Ammon's horn (tissue), 1 donor: ENCODE measurements around the gene MYO7A.

ENCODE experiments used
- DNase-seq: peaks from one replicate; pipeline ENCODE4 v3.0.0-alpha.2; 2016; ENCODE audit warnings: low spot score

MYO7A gene

DNA sequence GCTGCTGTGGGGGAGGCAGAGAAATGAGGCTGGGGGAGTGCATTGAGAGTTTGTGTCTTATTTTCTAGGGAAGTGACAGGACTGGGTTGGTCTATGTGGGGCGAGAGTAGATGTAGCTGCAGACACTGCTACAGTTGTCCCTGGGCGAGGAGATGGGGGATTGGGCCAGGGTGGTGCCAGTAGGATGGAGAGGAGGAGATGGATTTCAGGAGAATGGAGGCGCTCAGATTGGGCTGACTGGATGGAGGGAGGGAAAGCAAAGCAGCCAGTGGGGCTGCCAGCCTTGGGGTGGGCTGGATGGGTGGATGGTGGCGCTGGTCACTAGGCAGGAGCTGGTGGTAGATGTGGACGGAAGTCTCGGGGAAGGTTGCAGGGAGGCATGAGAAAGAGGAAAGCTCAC is 16.1 kb upstream of the MYO7A start:
- DNase-seq: no peak

DNA sequence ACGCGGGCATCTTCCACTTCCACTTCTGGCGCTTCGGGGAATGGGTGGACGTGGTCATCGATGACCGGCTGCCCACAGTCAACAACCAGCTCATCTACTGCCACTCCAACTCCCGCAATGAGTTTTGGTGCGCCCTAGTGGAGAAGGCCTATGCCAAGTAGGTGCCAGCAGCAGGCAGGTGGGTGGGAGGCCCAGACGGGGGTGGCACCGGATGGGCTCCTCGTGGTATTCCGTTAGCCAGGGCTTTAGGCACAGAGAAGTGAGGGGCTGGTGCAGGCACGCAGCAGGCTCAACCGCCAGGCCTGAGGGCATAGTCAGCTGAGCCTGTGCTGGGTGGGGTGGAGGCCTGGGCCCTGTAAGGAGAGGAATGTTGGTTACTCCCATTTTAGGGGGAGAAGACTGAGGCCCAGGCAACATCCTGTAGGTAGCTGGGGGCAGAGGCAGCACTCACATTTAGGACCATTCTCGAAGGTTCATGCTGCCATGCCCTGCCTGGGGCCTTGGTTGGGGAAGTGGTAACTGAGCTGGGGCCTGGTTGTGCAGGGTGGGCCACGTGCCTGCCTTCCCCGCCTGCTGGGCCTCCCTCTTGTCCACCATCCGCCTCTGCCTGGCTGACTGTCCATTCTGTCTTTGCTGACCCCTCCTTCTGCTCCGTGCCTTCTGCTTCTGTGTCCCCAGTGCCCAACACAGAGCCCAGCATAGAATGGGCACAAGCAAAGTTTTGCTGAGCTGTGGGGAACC is 15.2 kb upstream of the MYO7A start:
- DNase-seq: no peak

GRCh38 chr11:77113382-77114088 is 14.5 kb upstream of the MYO7A start:
- no peak for DNase-seq

GRCh38 chr11:77114089-77114463 is 14.0 kb upstream of the MYO7A start:
- DNase-seq: no peak

DNA sequence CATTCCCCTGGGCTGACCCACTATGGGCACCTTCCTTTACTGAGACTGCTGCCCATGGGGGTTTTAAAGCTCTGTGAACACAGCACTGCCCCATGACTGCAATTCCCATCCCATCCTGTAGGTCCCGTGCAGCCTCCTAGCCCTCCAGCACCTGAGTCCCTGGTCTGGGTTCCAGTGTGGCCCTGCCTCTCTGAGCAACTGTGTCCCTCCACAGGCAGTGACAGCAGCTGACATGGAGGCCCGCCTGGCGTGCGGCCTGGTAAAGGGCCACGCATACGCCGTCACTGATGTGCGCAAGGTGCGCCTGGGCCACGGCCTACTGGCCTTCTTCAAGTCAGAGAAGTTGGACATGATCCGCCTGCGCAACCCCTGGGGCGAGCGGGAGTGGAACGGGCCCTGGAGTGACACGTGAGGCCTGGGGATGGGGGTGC is 12.8 kb upstream of the MYO7A start:
- DNase-seq: no peak

- DNase-seq: no peak
Measured at GRCh38 chr11:77115956-77116355, 12.1 kb upstream of the MYO7A start.

DNA sequence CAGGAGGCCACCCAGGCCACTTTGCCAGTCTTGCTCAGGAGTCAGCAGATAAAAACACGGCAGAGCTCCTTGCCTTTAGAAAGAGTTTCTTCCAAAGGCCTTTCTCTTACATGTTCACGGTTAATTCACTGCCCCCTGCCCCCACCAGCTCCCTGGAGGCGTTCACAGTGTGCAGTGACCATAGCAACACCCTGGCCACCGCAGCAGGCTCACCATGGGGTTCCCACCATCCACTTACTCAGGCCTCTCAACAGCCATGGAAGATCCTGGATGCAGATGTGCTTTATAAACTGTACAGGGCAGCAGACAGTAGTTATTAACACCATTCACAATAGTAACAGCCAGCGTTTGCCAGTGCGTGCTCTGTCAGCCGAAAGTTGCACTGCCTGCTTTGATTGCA is 10.6 kb upstream of the MYO7A start:
- no peak for DNase-seq

GRCh38 chr11:77118086-77118485 is 10.0 kb upstream of the MYO7A start:
- no peak for DNase-seq

DNA sequence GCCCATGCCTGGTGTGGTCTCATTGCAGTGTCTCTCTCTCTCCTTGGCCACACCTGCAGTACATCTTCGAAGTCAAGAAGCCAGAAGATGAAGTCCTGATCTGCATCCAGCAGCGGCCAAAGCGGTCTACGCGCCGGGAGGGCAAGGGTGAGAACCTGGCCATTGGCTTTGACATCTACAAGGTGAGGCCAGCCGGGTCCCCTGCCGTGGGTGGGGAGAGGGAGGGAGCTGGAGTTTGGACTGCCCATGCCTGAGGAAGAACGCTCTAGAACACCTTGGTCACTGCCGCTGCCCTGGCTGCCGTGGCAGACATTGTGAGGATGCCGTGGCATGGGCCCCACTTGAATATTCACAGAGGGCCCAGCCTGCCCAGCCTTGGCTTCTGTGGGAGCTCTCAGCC is 9.1 kb upstream of the MYO7A start:
- no peak for DNase-seq

DNA sequence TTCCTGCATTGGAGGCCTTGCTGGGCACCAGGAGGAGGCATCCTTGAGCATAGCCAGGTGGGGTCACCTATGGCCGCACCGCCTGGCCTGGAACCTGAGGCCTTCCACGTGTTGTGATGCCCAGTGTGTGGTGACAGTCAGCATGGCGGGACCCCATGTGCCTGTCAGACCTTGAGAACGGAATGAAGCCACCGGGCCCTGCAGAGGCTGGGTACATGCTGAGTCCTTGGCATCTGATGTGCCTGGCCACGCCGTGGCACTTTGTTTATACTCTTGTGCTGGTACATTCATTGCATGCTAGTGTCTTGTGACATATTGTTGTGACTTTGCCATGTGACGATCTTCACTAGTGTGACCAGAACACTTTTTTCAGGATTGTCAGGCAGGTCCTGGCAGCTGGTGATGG is 8.5 kb upstream of the MYO7A start:
- DNase-seq: no peak

GRCh38 chr11:77120571-77120970 is 7.5 kb upstream of the MYO7A start:
- DNase-seq: no peak

GRCh38 chr11:77121096-77121640 is 6.9 kb upstream of the MYO7A start:
- no peak for DNase-seq

DNA sequence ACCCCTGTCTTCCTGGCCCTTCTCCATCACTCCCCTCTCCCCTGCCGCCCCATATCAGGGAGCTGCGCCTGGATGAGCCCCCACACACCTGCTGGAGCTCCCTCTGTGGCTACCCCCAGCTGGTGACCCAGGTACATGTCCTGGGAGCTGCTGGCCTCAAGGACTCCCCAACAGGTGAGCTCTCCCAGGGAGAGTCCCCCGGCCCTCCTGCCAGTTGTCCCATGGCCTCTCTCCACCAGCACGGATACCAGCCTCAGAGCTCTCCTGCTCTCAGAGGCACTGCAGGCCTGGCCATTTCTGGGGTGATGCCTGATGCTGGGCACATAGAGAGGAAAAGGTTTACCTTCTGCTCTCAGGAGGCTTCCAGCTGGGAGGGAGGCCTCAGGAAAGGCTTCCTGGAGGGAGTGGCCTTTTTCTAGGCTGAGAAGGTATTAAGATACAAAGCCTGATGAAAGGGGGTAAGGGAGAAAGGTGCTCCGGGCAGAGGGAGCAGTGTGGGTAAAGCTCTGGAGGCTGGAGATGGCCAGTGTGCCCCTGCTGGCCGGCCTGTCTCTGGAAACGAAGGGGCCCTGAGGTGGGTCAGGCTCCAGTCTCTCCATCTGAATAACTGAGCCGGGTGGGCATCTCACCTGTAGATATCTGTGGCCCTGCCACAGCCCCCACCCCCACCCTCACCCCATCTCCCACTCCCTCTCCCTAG is 6.0 kb upstream of the MYO7A start:
- no peak for DNase-seq

GRCh38 chr11:77122576-77123212 is 5.4 kb upstream of the MYO7A start:
- DNase-seq: no peak

GRCh38 chr11:77123591-77123990 is 4.5 kb upstream of the MYO7A start:
- no peak for DNase-seq

- DNase-seq: no peak
Measured at GRCh38 chr11:77124041-77124440, 4.0 kb upstream of the MYO7A start.

DNA sequence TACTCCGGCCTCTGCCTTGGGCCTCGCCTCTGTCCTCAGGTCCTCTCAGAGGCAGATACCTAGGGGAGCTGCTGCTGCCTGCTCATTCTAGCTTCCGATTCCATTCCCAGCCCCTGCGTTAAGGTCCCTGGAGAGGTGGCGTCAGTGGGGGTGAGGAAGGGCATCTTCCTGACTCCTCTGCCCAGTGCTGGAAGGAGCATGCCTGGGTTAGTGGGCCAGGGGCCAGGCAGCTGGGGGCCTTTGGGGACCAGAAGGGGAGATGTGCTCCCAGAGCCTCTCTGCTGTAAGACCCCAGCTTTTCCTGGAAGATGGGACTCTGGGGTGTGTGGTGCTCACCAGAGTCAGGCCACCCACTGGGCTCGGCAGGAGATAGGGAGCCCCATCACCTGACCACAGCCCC is 3.6 kb upstream of the MYO7A start:
- no peak for DNase-seq

GRCh38 chr11:77125191-77125590 is 2.9 kb upstream of the MYO7A start:
- no peak for DNase-seq

DNA sequence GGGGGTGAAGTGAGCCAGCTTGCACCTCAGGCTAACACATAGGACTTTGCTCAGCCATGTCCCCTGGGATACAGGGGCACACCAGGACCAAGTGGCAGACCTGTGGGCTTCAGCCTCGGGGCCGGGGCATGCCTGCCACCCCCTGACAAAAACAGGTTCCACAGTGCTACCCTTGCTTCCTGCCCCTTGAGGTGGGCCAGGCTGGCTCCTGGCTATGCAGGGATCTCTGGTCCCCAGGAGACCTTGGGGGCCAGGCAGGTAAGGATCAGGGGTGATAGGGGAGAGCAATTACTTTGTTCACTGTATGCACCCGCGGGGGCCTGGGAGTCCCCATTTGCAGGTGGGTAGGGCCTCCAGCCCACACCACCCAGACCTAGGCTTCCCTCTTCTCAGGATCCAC is 2.4 kb upstream of the MYO7A start:
- DNase-seq: no peak

GRCh38 chr11:77126156-77126775 is 1.8 kb upstream of the MYO7A start:
- DNase-seq: no peak

- no peak for DNase-seq
Measured at GRCh38 chr11:77126861-77127234, 1.2 kb upstream of the MYO7A start.
